ENCODE measurements around the gene CDKAL1.
A peak's percentile ranks its signal among the peaks of the same experiment; 100 is the strongest.
"Not testable (repeated sequence)": the region's sequence is repeated elsewhere in the genome, so short reads cannot be mapped to it uniquely, and the experiment has no call there.

CDKAL1 gene

DNA sequence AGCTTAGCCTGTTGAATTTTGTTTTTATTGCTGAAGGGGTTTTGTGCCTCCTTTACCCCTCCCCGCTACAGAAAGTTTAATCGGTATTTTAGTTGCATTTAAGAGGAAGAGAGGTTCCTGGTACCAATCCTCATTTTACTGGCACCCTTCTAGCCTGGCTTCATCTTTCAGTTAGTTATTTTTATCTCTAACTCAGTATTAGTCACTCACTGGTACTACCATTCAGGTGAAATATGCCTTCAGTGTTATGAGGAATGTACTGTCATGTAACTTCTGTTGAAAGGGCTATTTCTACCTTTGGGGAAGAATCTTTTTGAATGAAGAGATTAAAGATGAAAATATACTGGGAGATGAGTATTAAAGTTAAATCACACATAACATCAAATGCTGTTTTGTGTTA lies 211.8 kb downstream of the CDKAL1 start:
- TF ChIP-seq, protein P1, sequence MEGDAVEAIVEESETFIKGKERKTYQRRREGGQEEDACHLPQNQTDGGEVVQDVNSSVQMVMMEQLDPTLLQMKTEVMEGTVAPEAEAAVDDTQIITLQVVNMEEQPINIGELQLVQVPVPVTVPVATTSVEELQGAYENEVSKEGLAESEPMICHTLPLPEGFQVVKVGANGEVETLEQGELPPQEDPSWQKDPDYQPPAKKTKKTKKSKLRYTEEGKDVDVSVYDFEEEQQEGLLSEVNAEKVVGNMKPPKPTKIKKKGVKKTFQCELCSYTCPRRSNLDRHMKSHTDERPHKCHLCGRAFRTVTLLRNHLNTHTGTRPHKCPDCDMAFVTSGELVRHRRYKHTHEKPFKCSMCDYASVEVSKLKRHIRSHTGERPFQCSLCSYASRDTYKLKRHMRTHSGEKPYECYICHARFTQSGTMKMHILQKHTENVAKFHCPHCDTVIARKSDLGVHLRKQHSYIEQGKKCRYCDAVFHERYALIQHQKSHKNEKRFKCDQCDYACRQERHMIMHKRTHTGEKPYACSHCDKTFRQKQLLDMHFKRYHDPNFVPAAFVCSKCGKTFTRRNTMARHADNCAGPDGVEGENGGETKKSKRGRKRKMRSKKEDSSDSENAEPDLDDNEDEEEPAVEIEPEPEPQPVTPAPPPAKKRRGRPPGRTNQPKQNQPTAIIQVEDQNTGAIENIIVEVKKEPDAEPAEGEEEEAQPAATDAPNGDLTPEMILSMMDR (IDR thresholded peaks at IDR 0.05; ENCODE audit: insufficient read depth, low read length, missing control alignments): no peak
- ChIA-PET CTCF (no interaction called here), POLR2A (no interaction called here)
- no peak overlapping the region for H3K4me3 ChIP-seq (ENCODE audit: low read depth, low read length)
- no peak for DNase-seq (ENCODE audit: low read depth, low spot score)

DNA sequence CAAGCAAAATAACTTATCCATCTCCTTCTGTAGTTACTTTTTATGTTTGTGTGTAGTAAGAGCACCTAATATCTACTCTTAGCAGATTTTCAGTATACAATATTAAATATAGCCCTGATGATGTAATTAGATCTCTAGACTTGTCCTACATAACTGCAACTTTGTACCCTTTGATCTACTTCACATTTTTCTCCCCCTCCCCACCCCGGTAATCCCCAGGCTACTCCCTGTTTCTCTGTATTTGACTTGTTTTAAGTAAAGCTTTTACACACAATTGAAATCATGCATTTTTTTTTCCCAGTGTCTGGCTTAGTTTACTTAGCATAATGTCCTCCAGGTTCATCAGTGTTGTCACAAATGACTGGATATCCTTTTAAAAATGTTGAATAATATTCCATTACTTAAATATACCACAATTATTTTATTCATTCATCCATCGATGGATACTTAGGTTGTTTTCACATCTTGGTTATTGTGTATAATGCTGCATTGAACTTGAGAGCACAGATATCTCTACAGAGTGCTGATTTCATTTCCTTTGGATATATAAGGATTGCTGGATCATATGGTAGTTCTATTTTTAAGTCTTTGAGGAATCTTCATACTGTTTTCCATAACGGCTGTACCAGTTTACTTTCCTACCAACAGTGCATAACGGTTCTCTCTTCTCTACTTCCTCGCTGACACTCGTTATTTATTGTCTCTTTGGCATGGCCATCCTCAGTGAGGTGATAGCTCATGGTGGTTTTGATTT lies 212.7 kb downstream of the CDKAL1 start:
- ChIA-PET POLR2A (no interaction called here), CTCF (interaction anchor here (0.9 kb wide), 1 partner anchor 13 kb away, joined by 3 read pairs; no protein-coding TSS in a partner anchor)
- TF ChIP-seq, protein P1 (IDR thresholded peaks at IDR 0.05; ENCODE audit: insufficient read depth, low read length, missing control alignments): no peak
- no peak for DNase-seq (ENCODE audit: low read depth, low spot score)
- no peak overlapping the region for H3K4me3 ChIP-seq (ENCODE audit: low read depth, low read length)

DNA sequence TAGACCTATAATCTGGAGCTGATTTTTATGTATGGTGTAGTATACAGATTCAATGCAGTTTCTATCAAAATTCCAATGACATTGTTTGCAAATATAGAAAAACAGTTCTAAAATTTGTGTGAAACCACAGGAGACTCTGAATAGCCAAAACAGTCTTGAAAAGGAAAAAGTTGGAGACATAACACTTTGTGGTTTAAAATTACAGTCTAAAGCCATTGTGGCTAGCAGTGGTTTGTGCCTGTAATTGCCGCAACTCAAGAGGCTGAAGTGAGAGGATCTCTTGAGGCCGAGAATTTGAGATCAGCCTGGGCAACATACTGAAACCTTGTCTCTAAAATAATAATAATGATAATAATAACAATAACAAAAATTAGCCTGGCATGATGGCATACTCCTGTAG lies 213.7 kb downstream of the CDKAL1 start:
- POLR2A ChIA-PET: no interaction called here
- CTCF ChIA-PET: no interaction called here
- DNase-seq (ENCODE audit: low read depth, low spot score): no peak
- H3K4me3 ChIP-seq (ENCODE audit: low read depth, low read length): no peak overlapping the region
- TF ChIP-seq, protein P1 (IDR thresholded peaks at IDR 0.05; ENCODE audit: insufficient read depth, low read length, missing control alignments): no peak

DNA sequence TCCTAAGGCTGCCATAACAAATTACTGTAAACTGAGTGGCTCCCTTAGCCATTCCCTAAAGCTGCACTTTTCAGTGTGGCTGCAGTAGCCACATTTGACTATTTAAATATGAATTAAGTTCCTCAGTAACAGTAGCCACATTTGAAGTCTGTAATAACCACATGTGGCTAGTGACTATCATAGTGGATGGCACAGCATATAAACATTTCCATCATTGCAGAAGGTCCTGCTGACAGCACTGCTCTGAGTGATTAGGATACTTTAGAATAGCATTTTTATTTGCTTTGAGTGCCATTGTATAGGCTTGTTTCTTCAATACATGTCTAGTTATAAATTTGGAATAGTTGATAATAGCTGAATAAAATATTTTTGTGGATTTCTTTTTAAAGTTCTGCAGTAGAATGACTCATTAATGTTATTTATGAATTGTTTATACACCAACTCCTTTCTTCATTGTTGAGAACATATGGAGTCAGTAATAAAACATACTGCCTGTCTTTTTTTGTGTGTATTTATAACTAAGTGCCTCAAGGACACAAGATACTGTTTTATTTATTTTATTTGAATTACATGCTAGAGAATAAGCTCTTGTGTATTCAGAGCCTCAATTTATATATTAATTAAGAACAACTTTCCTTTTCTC lies 217.2 kb downstream of the CDKAL1 start:
- TF ChIP-seq, protein P1 (IDR thresholded peaks at IDR 0.05; ENCODE audit: insufficient read depth, low read length, missing control alignments): no peak
- no peak for DNase-seq (ENCODE audit: low read depth, low spot score)
- ChIA-PET CTCF (no interaction called here), POLR2A (no interaction called here)
- no peak overlapping the region for H3K4me3 ChIP-seq (ENCODE audit: low read depth, low read length)

- ChIA-PET CTCF (no interaction called here), POLR2A (no interaction called here)
- H3K4me3 ChIP-seq (ENCODE audit: low read depth, low read length): no peak overlapping the region
- TF ChIP-seq, protein P1 (IDR thresholded peaks at IDR 0.05; ENCODE audit: insufficient read depth, low read length, missing control alignments): no peak
- peak; percentile 7 for DNase-seq (ENCODE audit: low read depth, low spot score)
Measured at GRCh38 chr6:20755631-20756030, 221.4 kb downstream of the CDKAL1 start.

DNA sequence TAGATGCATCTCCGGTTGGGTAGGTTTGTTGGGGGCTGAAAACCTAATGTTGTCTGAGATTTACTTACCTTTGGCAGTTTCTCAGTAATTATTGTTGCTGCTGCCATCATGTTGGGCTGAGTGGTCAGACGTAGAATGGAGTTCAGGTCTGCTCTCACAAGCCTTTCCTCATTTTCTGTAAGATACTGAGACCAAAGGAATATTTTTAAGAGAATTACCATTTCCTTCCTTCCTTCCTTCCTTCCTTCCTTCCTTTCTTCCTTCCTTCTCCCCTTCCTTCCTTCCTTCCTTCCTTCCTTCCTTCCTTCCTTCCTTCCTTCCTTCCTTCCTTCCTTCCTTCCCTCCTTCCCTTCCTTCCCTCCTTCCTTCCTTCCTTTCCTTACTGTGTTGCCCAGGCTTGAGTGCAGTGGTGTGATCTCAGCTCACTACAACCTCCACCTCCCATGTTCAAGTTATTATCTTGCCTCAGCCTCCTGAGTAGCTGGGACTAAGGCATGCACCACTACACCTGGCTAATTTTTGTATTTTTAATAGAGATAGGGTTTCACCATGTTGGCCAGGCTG lies 222.4 kb downstream of the CDKAL1 start:
- CTCF ChIA-PET; H3K4me3 ChIP-seq (ENCODE audit: low read depth, low read length); DNase-seq (ENCODE audit: low read depth, low spot score); POLR2A ChIA-PET: not testable (repeated sequence)
